Gastrocnemius medialis (tissue), 4 donors: ENCODE measurements around the gene LONP2.

Experiments
- CTCF ChIP-seq, 5 experiments: fragments of 450-650 bp in 3 of 5; fragments of 200-600 bp in 2 of 5; sonication (generic) in 2 of 5; IDR thresholded peaks in 4 of 5; conservative IDR thresholded peaks in 1 of 5; 1 replicate in 4 of 5; 2 replicates in 1 of 5; pipeline ENCODE4 v1.5.1; 2016 to 2019; ENCODE audit warnings: antibody characterized with exemption in 5 of 5, mild to moderate bottlenecking in 3 of 5, moderate library complexity in 3 of 5
- POLR2A ChIP-seq, 2 donors: fragments of 450-650 bp; IDR thresholded peaks; one replicate each; pipeline ENCODE4 v1.6.1; 2017; ENCODE audit warnings: antibody characterized with exemption in 2 of 2, mild to moderate bottlenecking in 2 of 2, moderate library complexity in 2 of 2

GRCh38 chr16:48340054-48340453, 96.0 kb downstream of the LONP2 start:
- TF ChIP-seq CTCF (IDR thresholded peaks at IDR 0.05 in 4 of 5, conservative IDR thresholded peaks at IDR 0.05 in 1 of 5) (no peak), POLR2A (IDR thresholded peaks at IDR 0.05) (no peak)
